ENCODE data around the gene PARVB. TPM values are rescaled to one million over a fixed set of nuclear protein-coding genes. Genes with fewer than 3 reads are reported as not detected.
A peak's percentile ranks its signal among the peaks of the same experiment; 100 is the strongest.
"Not testable (repeated sequence)": the region's sequence is repeated elsewhere in the genome, so short reads cannot be mapped to it uniquely, and the experiment has no call there.

PARVB gene
- total RNA-seq, 1 donor from 2014 or later: 197 TPM

- no peak for DNase-seq (ENCODE audit: missing footprints)
- intact Hi-C loops (cut with DNase I): no loop called here
Measured at GRCh38 chr22:44042249-44043218, 18.4 kb downstream of the PARVB start.

GRCh38 chr22:44045145-44045544, 21.0 kb downstream of the PARVB start:
- no peak for DNase-seq (ENCODE audit: missing footprints)
- intact Hi-C loops (cut with DNase I): loop anchor here (5.0 kb wide), 1 partner anchor 37 kb away; no protein-coding TSS in a partner anchor
- ATAC-seq: no peak

More at GRCh38 chr22:44042249-44043218, 18.4 kb downstream of the PARVB start:
- no peak for ATAC-seq

GRCh38 chr22:44046485-44047141, 22.5 kb downstream of the PARVB start:
- intact Hi-C loops (cut with DNase I): loop anchor here (5.0 kb wide), 1 partner anchor 36 kb away; no protein-coding TSS in a partner anchor
- DNase-seq (ENCODE audit: missing footprints) (no peak), ATAC-seq (peak; percentile 87)

GRCh38 chr22:44047891-44048301, 23.8 kb downstream of the PARVB start:
- ATAC-seq (no peak), DNase-seq (ENCODE audit: missing footprints) (no peak)
- intact Hi-C loops (cut with DNase I): loop anchor here (5.0 kb wide), 1 partner anchor 34 kb away; no protein-coding TSS in a partner anchor

GRCh38 chr22:44049486-44050231, 25.6 kb downstream of the PARVB start:
- ATAC-seq (peak; percentile 9), DNase-seq (ENCODE audit: missing footprints) (no peak)
- intact Hi-C loops (cut with DNase I): loop anchor here (5.0 kb wide), 1 partner anchor 33 kb away; no protein-coding TSS in a partner anchor

GRCh38 chr22:44050766-44051355, 26.8 kb downstream of the PARVB start:
- intact Hi-C loops (cut with DNase I): no loop called here
- no peak for ATAC-seq
- DNase-seq (ENCODE audit: missing footprints): no peak

- intact Hi-C loops (cut with DNase I): no loop called here
- ATAC-seq (no peak), DNase-seq (ENCODE audit: missing footprints) (no peak)
Measured at GRCh38 chr22:44051358-44051757, 27.3 kb downstream of the PARVB start.

GRCh38 chr22:44051961-44052360, 27.9 kb downstream of the PARVB start:
- intact Hi-C loops (cut with DNase I): no loop called here
- no peak for ATAC-seq
- no peak for DNase-seq (ENCODE audit: missing footprints)

- DNase-seq (ENCODE audit: missing footprints) (no peak), ATAC-seq (no peak)
- intact Hi-C loops (cut with DNase I): loop anchor here (2.0 to 5.0 kb wide), 2 partner anchors 25 to 34 kb away; partner anchors contain the start of gene PARVB
Measured at GRCh38 chr22:44055805-44056204, 31.7 kb downstream of the PARVB start.

- ATAC-seq; DNase-seq (ENCODE audit: missing footprints): not testable (repeated sequence)
- intact Hi-C loops (cut with DNase I): loop anchor here (2.0 to 5.0 kb wide), 2 partner anchors 24 to 34 kb away; partner anchors contain the start of gene PARVB
Measured at GRCh38 chr22:44056649-44057048, 32.5 kb downstream of the PARVB start.

- peak; percentile 96 for ATAC-seq
- intact Hi-C loops (cut with DNase I): loop anchor here (2.0 to 5.0 kb wide), 2 partner anchors 23 to 35 kb away; partner anchors contain the start of gene PARVB
- DNase-seq (ENCODE audit: missing footprints): peak; percentile 91
Measured at GRCh38 chr22:44057401-44057987, 33.4 kb downstream of the PARVB start.

GRCh38 chr22:44063462-44064371, 39.6 kb downstream of the PARVB start:
- intact Hi-C loops (cut with DNase I): no loop called here
- ATAC-seq (no peak), DNase-seq (ENCODE audit: missing footprints) (peak; percentile 64)

- DNase-seq (ENCODE audit: missing footprints) (no peak), ATAC-seq (no peak)
- intact Hi-C loops (cut with DNase I): no loop called here
Measured at GRCh38 chr22:44067033-44067432, 42.9 kb downstream of the PARVB start.

- intact Hi-C loops (cut with DNase I): loop anchor here (1.0 kb wide), 1 partner anchor 42 kb away; no protein-coding TSS in a partner anchor
- peak; percentile 9 for DNase-seq (ENCODE audit: missing footprints)
- no peak for ATAC-seq
Measured at GRCh38 chr22:44067901-44068300, 43.8 kb downstream of the PARVB start.

GRCh38 chr22:44068422-44069191, 44.5 kb downstream of the PARVB start:
- ATAC-seq (peak; percentile 59), DNase-seq (ENCODE audit: missing footprints) (peak; percentile 81)
- intact Hi-C loops (cut with DNase I): loop anchor here (1.0 kb wide), 1 partner anchor 42 kb away; no protein-coding TSS in a partner anchor

- DNase-seq (ENCODE audit: missing footprints): peak; percentile 51
- intact Hi-C loops (cut with DNase I): no loop called here
- ATAC-seq: no peak
Measured at GRCh38 chr22:44070029-44070428, 45.9 kb downstream of the PARVB start.

Data from Right ventricle myocardium inferior (tissue), 1 donor.